Measurements from ENCODE around the gene COL4A1.

DNA sequence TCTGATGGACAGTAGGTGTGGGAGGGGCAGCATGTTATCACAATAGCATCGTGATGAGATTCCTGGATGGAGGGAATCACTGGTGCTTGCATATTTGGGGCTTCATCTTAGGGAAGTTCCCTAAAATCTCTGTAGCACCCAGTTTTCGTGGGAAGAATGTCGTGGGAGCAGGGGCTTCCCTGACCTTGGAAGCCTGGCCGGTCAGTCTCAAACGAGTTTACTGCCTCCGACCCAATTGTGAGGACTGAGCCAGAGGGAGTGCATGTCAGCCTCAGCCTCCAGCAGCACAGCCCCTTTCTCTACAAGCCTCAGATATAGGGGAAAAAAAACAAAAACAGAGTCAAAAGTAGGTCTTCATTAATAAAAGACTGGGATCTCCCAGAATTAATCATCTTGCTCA lies 32.3 kb upstream of the COL4A1 start:
- TF ChIP-seq, protein P1, sequence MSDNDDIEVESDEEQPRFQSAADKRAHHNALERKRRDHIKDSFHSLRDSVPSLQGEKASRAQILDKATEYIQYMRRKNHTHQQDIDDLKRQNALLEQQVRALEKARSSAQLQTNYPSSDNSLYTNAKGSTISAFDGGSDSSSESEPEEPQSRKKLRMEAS (IDR thresholded peaks at IDR 0.05): no peak
- TF ChIP-seq, protein P2, sequence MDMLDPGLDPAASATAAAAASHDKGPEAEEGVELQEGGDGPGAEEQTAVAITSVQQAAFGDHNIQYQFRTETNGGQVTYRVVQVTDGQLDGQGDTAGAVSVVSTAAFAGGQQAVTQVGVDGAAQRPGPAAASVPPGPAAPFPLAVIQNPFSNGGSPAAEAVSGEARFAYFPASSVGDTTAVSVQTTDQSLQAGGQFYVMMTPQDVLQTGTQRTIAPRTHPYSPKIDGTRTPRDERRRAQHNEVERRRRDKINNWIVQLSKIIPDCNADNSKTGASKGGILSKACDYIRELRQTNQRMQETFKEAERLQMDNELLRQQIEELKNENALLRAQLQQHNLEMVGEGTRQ (IDR thresholded peaks at IDR 0.05): no peak
- TF ChIP-seq, protein P3, sequence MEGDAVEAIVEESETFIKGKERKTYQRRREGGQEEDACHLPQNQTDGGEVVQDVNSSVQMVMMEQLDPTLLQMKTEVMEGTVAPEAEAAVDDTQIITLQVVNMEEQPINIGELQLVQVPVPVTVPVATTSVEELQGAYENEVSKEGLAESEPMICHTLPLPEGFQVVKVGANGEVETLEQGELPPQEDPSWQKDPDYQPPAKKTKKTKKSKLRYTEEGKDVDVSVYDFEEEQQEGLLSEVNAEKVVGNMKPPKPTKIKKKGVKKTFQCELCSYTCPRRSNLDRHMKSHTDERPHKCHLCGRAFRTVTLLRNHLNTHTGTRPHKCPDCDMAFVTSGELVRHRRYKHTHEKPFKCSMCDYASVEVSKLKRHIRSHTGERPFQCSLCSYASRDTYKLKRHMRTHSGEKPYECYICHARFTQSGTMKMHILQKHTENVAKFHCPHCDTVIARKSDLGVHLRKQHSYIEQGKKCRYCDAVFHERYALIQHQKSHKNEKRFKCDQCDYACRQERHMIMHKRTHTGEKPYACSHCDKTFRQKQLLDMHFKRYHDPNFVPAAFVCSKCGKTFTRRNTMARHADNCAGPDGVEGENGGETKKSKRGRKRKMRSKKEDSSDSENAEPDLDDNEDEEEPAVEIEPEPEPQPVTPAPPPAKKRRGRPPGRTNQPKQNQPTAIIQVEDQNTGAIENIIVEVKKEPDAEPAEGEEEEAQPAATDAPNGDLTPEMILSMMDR (IDR thresholded peaks at IDR 0.05): no peak
- TF ChIP-seq POLR2A (IDR thresholded peaks at IDR 0.05; ENCODE audit: low read length): no peak
- no peak for TF ChIP-seq NFE2L2 (conservative IDR thresholded peaks at IDR 0.05; ENCODE audit: low read length)
- TF ChIP-seq EHMT2 (IDR thresholded peaks at IDR 0.05; ENCODE audit: low read depth): no peak
- TF ChIP-seq ESRRA (IDR thresholded peaks at IDR 0.05; ENCODE audit: borderline replicate concordance, low read length): no peak
- TF ChIP-seq MYC (IDR thresholded peaks at IDR 0.05; ENCODE audit: borderline replicate concordance, low read length): no peak
- no peak for TF ChIP-seq CHD2 (IDR thresholded peaks at IDR 0.05; ENCODE audit: low read length, partially characterized antibody)
- TF ChIP-seq, protein P4, sequence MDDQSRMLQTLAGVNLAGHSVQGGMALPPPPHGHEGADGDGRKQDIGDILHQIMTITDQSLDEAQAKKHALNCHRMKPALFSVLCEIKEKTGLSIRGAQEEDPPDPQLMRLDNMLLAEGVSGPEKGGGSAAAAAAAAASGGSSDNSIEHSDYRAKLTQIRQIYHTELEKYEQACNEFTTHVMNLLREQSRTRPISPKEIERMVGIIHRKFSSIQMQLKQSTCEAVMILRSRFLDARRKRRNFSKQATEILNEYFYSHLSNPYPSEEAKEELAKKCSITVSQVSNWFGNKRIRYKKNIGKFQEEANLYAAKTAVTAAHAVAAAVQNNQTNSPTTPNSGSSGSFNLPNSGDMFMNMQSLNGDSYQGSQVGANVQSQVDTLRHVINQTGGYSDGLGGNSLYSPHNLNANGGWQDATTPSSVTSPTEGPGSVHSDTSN (IDR thresholded peaks at IDR 0.05): no peak

All from A549 (cell line).